GM18502 (cell line): ENCODE data around the gene PYGB.

Experiments used
- ATAC-seq: cut with Tn5 transposase; IDR thresholded peaks from one replicate; pipeline ENCODE4 v1.9.1; 2021; ENCODE audit warnings: mild to moderate bottlenecking; ENCODE audit not compliant: unreplicated experiment, poor library complexity

The PYGB gene

DNA sequence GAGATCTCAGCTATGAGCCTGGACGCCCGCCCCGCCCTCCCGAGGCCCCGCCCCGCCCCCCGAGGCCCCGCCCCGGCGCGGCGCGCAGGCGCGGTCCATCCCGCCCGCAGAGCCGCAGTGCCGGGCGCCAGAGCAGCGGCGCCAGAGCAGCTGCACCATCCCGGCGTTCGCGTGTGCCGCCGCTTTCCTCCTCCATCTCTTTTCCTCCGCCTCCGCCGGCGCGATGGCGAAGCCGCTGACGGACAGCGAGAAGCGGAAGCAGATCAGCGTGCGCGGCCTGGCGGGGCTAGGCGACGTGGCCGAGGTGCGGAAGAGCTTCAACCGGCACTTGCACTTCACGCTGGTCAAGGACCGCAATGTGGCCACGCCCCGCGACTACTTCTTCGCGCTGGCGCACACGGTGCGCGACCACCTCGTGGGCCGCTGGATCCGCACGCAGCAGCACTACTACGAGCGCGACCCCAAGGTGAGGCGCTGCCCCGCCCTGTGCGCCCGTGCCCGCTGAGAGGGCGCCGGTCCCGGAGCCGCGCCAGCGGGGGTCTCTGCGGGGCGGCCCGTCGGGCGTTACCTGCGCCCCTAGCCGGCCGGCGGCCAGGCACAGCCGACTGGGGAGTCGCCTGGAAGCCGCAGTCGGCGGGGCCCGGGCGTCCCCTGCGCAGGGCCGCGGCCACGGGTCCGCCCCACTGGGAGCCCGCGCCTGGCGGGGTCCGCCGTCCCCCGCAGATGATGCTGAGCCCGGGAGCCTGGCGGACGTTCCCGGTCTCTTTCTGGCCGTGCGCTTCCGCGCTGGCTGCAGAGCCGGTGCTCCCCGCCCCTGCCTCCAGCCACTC, at the start of gene PYGB:
Gene PYGB, plus strand, starts transcription at position 130 of the 830 bp plus-strand sequence. Its CDS starts 94 bp downstream, at position 224.
- peak; percentile 76 for ATAC-seq

DNA sequence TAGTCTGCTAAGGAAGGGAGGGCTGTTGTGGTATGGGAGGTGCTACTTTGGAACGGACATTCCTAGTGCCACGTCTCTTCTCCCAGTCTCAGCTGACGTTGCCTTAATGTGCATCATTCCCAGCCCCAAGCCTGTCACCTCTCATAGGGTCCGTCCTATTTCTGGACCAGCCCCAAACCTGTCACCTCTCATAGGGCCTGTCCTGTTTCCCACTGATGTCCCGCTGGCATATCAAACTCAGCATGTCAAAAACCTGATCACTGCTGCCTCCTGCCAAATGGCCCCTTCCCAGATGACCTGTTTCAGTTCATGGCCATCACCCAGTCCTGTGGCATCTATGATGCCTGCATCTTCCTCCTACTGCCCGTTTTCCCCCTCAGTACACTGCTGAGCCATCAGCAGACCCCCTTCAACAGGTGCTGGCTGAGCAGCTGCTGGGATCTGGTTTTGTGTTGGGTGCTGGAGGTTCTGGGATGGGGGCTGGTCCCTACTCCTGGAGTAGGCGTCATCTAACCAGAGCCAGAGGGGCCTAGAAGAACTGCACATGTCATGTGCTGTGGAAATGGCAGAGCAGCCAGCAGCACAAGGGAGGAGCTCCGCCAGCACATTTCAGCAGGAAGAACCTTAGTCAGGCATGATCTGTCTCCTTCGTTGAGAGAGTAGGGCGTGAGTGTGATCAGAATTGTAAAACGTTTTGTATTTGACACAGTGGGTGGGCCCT, 49.1 kb upstream of the PYGB start:
- ATAC-seq = no peak

DNA sequence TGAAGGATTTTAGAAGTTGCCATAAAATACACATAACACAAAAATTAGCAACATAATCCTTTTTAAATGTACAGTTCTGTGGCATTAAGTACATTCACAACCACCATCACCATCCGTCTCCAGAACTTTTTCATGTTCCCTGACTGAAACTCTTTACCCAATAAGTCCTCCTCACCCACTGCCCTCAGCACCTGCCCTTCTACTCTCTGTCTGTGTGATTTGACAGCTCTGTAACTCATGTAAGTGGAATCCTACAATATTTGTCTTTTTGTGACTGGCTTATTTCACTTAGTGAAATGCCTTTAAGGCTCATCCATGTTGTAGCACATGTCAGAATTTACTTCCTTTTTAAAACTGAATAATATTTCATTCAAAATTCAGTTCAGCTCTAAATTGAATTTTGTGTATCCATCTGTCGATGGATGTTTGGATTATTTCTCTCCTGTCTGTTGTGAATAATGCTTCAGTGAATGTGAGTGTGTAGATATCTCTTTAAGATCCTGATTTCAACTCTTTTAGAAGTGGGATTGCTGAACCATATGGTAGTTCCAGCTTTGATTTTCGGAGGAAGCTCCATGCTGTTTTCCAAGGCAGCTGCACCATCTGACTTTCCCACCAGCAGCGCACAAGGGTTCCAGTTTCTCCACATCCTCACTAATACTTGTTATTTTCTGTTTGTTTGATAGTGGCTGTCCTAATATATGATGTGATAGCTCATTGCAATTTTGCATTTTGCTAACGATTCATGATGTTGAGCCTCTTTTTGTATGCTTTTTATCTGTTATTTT, 48.2 kb upstream of the PYGB start:
- ATAC-seq = no peak

DNA sequence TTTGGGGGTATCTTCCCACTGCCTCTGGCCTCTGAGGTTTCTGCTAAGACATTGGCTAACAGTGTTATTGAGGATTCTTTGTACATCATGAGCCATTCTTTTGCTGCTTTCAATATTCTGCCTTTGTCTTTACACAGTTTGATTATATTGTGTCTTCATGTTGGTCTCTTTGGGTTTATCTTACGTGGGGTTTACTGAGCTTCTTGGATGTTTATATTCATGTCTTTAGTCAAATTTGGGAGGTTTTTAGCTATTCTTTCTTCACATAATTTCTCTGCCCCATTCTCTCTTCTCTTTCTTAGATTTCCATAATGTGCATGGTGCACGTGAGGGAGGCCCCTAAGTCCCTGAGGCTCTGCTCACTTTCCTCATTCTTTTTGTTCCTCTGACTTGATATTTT, 44.8 kb upstream of the PYGB start:
- ATAC-seq = no peak

DNA sequence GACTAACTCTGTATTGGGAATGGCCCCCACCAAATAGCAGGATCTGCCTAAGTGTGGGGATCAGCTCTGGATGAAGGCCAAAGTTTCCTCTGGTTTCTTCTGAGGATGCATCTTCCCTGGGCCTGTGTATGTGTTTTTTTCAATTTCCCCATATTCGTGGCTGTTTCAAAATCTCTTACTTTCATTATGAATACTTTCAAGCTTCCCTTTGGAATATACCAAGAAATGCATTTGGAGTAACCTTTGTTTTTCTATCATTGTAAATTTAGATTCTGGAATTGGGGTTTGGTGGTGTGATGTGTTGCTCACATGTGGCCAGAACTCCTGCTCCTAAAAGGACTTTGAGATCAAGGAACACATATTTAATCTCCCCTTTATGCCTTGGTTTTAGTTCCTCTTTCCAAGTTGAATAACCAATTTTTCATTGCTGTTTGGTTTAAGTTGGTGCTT, 44.0 kb upstream of the PYGB start:
- ATAC-seq = no peak

DNA sequence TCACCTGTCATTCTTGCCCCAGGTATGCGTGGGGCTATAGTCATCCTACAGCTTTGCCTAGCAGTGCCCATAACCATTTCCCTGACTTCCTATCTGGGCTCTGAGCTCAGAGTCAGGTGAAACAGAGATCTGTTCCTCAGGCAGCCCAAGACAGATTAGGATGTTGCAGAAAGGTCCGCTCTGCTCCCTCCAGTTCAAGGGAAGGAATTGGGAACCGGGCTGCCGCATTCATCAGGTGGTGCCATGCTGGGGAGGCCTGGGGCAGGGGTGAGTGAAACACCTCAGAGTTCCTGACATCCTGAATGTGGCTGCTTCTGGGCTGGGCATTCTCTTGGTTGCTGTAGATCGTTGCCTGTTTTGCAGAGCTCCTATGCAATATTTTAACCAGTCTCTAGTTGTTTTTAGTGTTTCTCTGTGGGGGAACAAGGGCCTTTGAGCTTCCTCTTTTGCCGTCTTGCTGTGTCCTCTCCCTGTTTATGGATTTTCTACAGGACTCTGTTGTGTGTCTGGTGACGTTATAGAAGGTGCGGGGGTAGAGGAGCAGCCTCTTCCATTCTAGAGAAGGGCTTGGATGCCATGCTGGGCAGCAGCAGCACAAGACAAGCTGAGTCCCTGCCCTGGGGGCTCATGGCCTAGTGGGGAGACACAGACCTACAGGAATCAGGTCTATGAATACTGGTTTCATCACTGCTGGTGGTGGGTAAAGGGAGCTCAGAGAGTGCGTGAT, 43.2 kb upstream of the PYGB start:
- ATAC-seq = no peak

DNA sequence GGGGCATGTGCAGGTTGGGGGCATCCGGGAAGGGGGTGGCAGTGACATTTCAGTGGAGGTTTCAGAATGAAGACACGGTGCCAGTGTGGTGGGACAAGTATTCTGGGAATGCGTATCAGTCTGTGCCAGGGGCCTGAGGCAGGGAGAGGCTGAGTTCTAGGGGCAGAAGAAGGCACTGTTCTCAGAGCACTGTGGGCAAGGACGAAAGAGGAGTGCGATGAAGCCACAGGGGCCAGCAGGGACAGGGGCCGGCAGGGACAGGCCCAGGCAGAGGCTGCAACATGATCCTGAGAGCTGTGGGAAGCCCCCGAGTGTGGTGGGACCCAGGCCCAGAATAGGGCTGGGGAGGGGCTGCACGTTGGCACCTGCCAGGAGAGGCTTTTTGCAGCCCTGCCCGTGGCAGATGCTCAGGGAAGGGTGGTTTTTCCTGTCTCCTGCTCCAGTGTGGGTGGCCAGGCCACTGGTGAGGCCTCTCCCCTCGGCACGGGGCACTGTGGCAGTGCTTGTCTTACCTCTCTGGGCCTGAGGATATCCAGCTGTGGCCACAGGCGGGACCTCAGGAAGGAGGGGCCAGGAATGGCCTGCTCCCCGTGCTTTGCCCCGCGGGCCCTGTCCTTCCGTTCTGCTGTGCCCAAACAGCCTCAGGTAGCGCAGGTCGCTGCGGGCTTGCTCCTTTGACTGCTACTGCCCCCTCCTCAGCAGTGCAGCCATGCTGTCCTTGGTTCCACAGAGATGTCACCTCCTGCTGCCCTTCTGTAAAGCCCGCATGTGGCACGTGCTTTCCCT, 42.4 kb upstream of the PYGB start:
- no peak for ATAC-seq

DNA sequence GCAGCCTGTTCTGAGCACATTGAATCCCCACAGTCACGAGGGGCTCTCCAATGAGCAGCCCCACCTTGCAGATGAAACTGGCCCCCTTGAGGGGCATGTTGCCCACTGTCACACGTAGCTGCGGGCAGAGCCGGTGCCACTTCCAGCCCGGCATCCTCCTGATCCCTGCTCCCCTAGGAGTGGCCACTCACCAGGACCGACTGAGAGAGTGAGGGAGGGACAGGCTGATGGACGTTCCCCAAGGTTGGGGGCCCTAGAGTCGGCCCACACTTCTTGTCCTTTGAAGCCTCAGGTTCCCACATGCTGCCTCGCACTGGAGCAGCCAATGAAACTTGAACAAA, 41.9 kb upstream of the PYGB start:
- no peak for ATAC-seq

DNA sequence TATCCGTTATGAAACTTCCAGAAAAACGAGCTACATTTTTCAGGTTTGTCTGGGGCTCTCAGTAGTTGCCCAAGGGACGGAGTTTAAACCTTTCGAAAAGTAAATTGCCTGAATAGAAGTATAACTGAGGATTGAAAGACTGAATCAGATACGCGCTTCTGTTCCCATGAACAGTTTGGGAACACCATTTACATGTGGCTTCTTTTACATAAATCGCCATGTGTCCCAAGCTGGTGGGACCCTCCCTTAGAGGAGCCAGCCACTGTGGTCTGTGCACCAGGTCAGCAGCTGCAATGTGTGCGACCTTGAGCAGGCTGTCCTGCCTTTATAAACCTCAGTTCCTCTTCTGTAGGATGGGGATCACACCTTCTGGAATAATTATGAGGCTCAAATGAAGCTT, 41.3 kb upstream of the PYGB start:
- ATAC-seq = no peak

DNA sequence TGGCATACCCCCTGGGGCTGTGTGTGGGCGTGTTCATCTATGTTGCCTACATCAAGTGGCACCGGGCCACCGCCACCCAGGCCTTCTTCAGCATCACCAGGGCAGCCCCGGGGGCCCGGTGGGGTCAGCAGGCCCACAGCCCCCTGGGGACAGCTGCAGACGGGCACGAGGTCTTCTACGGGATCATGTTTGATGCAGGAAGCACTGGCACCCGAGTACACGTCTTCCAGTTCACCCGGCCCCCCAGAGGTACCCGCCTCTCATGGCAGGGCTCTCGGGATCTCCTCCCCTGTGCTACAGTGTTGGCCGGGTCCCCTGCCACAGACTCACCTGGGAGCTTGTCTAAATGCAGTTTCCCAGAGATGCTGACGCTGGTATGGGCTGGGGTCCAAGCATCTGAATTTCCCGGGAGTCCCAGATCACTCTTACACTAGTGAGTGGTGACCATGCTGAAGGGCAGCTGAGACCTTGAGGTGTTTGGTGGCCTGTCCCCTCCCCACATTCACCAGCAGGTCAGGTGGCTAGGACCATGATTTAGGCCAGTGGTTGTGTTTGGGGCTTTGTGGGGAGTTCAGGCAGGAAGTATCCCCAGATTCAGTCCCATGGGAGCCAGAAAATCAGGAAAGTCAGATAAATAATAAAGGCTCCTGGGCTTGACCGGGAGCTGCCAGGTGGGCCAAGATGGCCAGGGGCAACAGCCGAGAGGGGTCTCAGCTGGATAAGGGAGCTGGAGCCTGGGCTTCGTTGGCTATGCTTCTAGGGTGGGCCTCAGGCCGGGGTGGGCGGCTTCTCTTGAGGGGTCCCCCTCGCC, 40.5 kb upstream of the PYGB start:
- ATAC-seq = no peak

DNA sequence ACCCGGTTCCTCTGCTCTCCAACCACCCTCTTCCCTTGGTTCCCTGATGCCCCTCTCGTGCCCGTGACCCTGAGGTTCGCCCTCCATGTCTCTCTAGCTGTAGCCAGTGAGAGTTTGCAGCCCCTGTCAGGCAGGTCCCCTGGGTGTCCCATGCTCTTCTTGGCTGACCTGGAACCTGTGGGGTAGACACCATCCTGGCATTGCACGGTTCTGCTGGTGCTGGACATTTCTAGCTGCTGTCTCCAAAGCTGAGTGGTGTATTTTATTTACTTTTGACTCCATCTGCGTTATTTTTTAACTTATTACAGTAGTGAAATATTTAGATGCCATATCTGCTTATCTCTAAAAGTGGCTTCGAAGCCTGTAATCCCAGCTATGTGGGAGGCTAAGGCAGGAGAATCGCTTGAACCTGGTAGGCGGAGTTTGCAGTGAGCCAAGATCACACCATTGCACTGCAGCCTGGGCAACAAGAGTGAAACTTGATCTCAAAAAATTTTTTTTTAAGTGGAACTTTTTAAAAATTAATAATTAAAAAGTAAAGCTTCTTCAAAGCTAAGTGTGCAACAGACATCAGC, 39.8 kb upstream of the PYGB start:
- no peak for ATAC-seq

DNA sequence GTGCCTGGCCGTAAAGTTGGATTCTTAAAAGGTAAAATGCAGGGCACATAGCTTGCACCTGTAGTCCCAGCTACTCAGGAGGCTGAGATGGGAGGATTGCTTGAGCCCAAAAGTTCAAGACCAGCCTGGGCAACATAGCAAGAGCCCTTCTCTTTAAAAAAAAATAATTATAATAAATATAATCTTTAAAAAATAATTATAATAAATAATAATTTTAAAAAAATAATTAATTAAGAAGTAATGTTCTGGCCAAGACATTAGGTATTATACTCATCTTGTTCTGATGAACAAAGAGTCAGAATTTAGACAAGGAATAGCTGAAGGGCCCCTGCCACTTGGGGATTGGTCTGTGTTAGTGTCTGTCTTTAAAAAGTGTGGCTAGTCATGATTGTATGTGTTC, 38.5 kb upstream of the PYGB start:
- no peak for ATAC-seq

DNA sequence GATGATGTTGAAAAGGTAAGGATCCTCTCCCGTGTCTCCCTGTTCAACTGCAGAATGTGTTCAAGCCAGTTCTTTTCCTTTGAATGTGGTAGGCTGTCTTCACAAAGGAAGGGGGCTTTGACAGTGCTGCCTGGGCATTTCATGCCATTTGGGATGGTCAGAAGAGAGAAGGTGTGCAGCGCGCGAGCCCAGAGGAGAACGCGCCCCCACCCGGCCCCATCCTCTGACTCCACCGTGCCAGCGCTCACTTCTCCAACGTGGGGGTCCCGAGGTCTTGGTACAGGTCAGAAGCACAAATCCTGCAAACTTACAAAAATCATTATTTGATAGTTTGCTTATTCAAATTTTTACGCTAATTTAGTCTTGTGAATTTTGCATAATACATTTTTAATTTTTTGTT, 38.0 kb upstream of the PYGB start:
- no peak for ATAC-seq

DNA sequence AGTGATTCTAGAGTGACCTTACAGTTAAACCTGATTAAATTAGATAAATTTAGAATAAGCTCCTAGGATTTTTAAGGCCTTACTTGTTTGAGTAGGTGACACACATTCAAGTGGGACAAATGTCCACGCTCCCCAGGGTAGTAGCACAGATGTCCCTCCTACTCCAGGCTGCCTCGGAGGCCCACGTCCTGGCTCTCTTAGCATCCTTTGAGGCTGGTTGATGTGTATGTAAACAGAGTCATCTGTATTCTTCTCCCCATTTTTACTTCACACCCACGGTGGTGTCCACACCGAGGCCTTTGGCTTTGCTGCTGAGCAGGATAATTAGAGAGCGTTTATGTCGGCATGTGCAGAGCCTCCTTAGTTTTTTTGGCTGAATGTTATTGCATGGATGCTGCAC, 36.6 kb upstream of the PYGB start:
- no peak for ATAC-seq

DNA sequence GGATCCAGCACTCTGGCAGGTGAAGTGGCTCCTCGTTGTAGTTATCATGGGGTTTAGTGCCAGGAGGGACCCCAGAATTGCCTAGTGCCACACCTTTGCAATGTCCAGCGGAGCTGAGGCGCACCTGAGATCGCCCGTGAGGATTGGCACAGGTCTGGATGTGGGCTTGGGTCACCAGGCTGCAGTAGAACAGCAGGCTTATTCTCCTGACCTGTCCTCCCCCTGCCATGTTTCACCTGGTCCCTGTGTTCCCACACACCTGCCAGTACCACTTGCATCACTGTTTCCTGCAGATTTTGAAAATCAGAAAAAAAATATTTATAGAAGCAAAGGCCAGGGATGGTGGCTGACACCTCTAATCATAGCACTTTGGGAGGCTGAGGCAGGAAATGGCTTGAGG, 35.6 kb upstream of the PYGB start:
- no peak for ATAC-seq

DNA sequence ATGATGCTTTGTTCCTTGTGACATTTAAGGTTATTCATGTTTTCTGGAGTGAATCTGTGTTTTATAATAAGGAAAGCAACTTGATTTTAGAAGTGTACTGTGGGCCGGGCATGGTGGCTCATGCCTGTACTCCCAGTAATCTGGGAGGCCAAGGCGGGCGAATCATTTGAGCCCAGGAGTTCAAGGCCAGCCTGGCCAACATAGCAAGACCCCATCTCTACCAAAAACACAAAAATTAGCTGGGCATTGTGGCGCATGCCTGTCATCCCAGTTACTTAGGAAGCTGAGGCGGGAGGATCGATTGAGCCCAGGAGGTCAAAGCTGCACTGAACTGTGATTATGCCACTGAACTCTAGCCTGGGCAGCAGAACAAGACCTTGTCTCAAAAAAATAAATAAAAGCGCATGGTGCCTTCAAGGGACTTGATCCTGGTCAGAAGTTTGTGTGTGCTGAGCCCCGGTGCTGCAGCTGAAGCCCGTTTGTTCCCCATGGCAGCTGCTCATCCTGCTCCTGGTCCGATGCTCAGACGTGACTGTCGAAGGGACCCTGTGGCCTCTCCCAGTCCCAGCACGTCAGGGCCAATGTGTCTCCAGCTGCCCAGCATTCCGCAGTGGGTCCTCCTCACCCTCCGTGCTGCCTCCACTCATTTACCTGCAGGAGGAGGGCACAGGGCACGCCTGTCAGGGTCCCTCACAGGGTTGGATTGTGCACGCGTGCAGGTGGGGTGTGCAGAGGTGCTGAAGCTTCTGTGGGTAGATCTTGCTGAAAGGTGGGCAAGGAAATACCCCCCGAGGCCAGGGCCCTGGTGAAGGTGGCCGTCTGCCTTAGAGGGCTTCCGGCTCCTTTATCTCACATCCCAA, 34.1 kb upstream of the PYGB start:
- no peak for ATAC-seq

DNA sequence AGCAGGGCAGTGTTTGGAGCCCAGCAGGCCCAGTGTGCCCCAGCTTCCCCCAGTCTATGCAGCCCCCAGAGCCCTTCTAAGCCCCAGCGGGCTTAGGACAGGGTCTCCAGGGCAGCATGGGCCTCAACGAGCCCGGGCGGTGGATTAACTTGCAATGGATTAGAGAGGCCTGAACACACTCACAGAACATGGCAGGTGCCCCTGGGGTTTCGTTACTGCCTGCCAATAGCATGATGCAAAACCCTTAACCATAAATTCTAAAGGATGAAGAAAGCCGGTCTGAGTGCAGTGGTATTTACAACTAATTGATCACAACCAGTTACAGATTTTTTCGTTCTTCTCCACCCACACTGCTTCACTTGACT, 33.5 kb upstream of the PYGB start:
- ATAC-seq = no peak

DNA sequence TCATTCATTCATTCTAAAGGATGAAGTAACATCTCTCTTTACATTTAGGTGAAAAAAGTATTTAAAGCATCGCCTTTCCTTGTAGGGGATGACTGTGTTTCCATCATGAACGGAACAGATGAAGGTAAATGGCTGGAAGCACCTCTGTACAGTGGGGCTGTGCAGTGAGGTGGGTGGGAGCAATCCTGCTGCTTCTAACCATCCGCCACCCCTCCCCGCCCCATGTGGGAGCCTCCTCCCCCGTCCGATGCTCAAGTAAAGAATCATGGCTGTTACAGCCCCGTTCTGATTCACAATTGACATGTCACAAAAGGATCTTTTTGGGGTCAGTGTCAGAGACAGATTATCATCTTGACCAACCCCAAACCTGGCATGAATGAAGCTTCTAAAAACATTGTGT, 33.1 kb upstream of the PYGB start:
- ATAC-seq = no peak
